ENCODE measurements around the gene ZDHHC19. TPM values are rescaled to one million over a fixed set of nuclear protein-coding genes. Genes with fewer than 3 reads are reported as not detected.

The ZDHHC19 gene
- total and polyA plus RNA-seq, 8 donors, result 0.38 to 2.7 TPM; not detected in 6

DNA sequence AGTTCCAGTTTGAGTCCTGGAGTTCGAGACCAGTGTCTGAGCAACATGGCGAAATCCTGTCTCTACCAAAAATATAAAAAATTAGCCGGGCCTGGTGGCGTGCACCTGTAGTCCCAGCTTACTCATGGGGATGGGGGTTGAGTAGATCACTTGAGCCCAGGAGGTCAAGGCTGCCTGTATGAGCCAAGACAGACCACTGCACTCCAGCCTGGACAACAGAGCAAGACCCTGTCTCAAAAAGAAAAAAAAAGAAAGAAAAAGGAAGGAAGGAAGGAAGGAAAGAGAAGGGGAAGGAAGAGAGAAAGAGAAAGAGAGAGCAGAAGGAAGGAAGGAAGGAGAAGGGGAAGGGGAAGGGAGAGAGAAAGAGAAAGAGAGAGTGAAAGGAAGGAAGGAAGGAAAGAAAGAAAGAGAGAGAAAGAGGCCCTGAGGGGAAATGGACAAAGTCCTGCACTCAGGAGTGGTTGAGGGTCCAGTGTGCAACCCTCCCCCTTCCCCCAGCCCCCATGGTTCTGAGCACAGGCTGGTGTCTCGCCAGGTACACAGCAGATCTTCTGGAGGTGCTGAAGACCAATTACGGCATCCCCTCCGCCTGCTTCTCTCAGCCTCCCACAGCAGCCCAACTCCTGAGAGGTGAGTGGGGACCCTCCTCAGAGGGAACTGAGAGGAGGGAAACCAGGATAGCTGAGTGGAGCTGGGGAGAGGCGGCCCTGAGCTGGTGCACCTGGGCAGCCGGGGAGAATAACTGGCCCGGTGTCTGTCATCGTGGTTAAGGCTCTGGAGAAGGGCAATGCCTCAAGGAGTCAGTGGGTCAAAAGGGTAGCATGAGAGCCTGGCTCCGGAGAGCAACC lies 6.3 kb upstream of the ZDHHC19 start:
- H3K27ac ChIP-seq, result no peak overlapping the region

DNA sequence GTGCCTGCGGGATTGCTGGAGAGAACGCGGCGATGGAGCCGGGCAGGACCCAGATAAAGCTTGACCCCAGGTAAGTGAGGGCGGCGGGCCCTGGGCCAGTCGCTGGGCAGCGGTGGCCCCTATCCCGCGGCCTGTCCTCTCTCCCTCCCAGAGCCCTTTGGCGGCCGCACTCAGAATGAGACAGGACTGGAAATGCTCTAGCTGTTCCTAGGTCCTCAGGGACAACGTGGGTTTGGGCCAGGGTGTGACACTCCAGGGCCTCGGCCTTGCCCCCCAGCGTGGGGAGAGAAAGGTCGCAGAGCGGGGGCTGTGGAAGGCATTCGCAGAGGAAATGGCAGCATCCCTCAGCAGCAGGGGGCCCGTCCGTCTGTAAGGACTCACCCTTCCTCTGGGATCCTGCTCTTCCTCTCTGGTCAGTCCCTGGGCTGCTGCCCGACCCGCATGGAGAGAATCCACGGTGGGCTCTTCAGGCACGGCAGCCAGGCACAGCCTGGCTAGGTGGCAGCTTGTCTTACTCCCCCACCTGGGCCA lies 5.5 kb upstream of the ZDHHC19 start:
- H3K9me3 ChIP-seq, result no peaks in the 10 kb centered on the region
- peak overlapping the region in 1 of 4 donors; percentile 6 for H3K4me3 ChIP-seq
- TF ChIP-seq POLR2AphosphoS5 (IDR thresholded peaks at IDR 0.05) (no peak), EP300 (IDR thresholded peaks at IDR 0.05) (no peak), POLR2A (IDR thresholded peaks at IDR 0.05) (no peak)
- TF ChIP-seq, protein P1, sequence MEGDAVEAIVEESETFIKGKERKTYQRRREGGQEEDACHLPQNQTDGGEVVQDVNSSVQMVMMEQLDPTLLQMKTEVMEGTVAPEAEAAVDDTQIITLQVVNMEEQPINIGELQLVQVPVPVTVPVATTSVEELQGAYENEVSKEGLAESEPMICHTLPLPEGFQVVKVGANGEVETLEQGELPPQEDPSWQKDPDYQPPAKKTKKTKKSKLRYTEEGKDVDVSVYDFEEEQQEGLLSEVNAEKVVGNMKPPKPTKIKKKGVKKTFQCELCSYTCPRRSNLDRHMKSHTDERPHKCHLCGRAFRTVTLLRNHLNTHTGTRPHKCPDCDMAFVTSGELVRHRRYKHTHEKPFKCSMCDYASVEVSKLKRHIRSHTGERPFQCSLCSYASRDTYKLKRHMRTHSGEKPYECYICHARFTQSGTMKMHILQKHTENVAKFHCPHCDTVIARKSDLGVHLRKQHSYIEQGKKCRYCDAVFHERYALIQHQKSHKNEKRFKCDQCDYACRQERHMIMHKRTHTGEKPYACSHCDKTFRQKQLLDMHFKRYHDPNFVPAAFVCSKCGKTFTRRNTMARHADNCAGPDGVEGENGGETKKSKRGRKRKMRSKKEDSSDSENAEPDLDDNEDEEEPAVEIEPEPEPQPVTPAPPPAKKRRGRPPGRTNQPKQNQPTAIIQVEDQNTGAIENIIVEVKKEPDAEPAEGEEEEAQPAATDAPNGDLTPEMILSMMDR (IDR thresholded peaks at IDR 0.05), result no peak
- 36 to 49% (median 41%) methylated on average over 22 to 25 of the region's 25 CpGs for WGBS, 5 donors
- peaks cover 0 to 31% (median 14%) of the 10 kb centered on the region in 4 donors for H3K4me1 ChIP-seq
- intact Hi-C loops (cut with DNase I; ENCODE audit: low total_unique reads), result no loop called here
- peak in 1 of 2 donors; percentile 13 for DNase-seq
- H3K27ac ChIP-seq, result no peak overlapping the region
- peaks cover 0 to 23% (median 4%) of the 10 kb centered on the region in 3 donors for H3K27me3 ChIP-seq
- H3K36me3 ChIP-seq, result no peaks in the 10 kb centered on the region

More for the DNA sequence above, 6.3 kb upstream of the ZDHHC19 start:
- TF ChIP-seq POLR2A (IDR thresholded peaks at IDR 0.05), result no peak
- TF ChIP-seq, protein P1 (IDR thresholded peaks at IDR 0.05), result no peak
- TF ChIP-seq POLR2AphosphoS5 (IDR thresholded peaks at IDR 0.05), result no peak
- TF ChIP-seq EP300 (IDR thresholded peaks at IDR 0.05), result no peak
- Histone ChIP-seq H3K9me3 (no peaks in the 10 kb centered on the region), H3K4me1 (peaks cover 0 to 31% (median 14%) of the 10 kb centered on the region in 4 donors), H3K27me3 (peaks cover 0 to 23% (median 4%) of the 10 kb centered on the region in 3 donors), H3K36me3 (no peaks in the 10 kb centered on the region), H3K4me3 (no peak overlapping the region)
- DNase-seq, result no peak
- WGBS, 5 donors, result 90 to 97% (median 94%) methylated on average over 12 of the region's 12 CpGs
- intact Hi-C loops (cut with DNase I; ENCODE audit: low total_unique reads), result no loop called here

DNA sequence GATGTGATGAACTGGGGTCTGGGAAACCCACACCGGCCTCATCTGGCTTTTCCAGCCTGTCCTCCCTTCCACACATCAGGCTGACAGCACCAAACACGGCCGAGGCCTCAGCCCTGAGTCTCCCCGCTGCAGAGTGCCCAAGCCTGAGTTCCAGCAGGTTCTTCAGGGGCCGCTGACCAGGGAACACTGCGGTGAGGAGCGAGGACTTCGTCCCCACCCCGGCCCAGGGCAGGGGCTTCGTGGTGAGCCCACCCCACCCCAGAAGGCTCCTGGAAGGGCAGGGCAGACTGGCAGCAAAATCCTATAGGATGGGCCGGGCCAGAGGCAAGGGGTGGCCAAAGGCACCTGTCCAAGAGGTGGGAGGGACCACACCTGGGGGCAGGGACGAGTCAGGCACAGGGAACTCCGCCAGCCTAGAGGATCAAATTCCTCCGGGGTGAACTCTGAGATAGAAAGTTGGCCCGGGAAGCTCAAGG lies 4.9 kb upstream of the ZDHHC19 start, which contains the start of gene SLC51A:
SLC51A (plus strand) TSS at position 446 of the 476 bp plus-strand sequence. CDS start 179 bp downstream, outside the sequence.
- peak in 1 of 2 donors; percentile 47 for DNase-seq
- peaks cover 0 to 31% (median 14%) of the 10 kb centered on the region in 4 donors for H3K4me1 ChIP-seq
- H3K9me3 ChIP-seq, result no peaks in the 10 kb centered on the region
- H3K36me3 ChIP-seq, result no peaks in the 10 kb centered on the region
- TF ChIP-seq POLR2A (IDR thresholded peaks at IDR 0.05), result no peak
- TF ChIP-seq POLR2AphosphoS5 (IDR thresholded peaks at IDR 0.05), result no peak
- TF ChIP-seq EP300 (IDR thresholded peaks at IDR 0.05), result no peak
- TF ChIP-seq, protein P1 (IDR thresholded peaks at IDR 0.05), result no peak
- intact Hi-C loops (cut with DNase I; ENCODE audit: low total_unique reads), result no loop called here
- no peak within 1 kb of the TSS for H3K27ac ChIP-seq
- peaks cover 0 to 23% (median 4%) of the 10 kb centered on the region in 3 donors for H3K27me3 ChIP-seq
- H3K4me3 ChIP-seq, result peak within 1 kb of the TSS in 1 of 4 donors; percentile 6
- WGBS, 5 donors, result 29 to 66% (median 32%) methylated on average over 4 to 15 of the region's 15 CpGs

DNA sequence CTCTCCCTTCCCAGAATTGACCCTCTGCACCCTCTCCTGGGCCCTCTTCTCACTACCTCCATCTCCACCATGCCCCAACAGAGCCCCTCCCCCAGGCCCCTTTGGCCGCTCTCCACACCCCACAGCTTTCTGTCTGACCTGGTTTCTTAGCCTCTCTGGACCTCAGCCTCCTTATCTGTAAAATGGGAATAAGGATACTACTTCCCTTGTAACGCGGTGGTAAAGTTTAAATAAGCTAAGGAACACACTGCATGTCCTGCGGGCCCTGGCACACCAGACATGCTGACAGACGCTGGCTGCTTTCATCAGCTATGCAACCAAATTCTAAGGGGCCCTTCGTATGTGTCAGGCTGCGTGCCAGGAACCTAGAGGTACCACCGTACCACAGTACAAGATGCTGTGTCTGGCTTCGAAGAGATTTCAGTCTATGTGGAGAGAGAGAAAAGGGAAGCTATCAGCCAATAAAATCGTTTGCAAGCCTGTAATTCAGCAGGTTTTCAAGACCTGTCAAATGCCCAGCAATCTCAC lies 4.4 kb upstream of the ZDHHC19 start:
- intact Hi-C loops (cut with DNase I; ENCODE audit: low total_unique reads), result no loop called here
- H3K36me3 ChIP-seq, result no peaks in the 10 kb centered on the region
- peaks cover 0 to 23% (median 4%) of the 10 kb centered on the region in 3 donors for H3K27me3 ChIP-seq
- DNase-seq, result no peak
- WGBS, 5 donors, result 70 to 80% (median 77%) methylated on average over 9 to 10 of the region's 10 CpGs
- H3K4me1 ChIP-seq, result peaks cover 0 to 31% (median 14%) of the 10 kb centered on the region in 4 donors
- H3K9me3 ChIP-seq, result no peaks in the 10 kb centered on the region
- no peak overlapping the region for H3K4me3 ChIP-seq
- TF ChIP-seq POLR2AphosphoS5 (IDR thresholded peaks at IDR 0.05) (no peak), POLR2A (IDR thresholded peaks at IDR 0.05) (no peak), EP300 (IDR thresholded peaks at IDR 0.05) (no peak)
- TF ChIP-seq, protein P1 (IDR thresholded peaks at IDR 0.05), result no peak
- no peak overlapping the region for H3K27ac ChIP-seq

Data from stomach (tissue), 9 donors.